ENCODE measurements around the gene PSG2.
"Not testable (repeated sequence)": the region's sequence is repeated elsewhere in the genome, so short reads cannot be mapped to it uniquely, and the experiment has no call there.

- TF ChIP-seq CTCF, POLR2A (IDR thresholded peaks at IDR 0.05): not testable (repeated sequence)
Observed at GRCh38 chr19:43061326-43061725, 21.2 kb downstream of the PSG2 start.
